ENCODE measurements around the gene ADCY1. TPM values are rescaled to one million over a fixed set of nuclear protein-coding genes. Genes with fewer than 3 reads are reported as not detected.
A peak's percentile ranks its signal among the peaks of the same experiment; 100 is the strongest.
"Not testable (repeated sequence)": the region's sequence is repeated elsewhere in the genome, so short reads cannot be mapped to it uniquely, and the experiment has no call there.

ADCY1 gene
- total RNA-seq, 2 donors from 2014 or later, result 5.7 to 7.4 TPM

DNA sequence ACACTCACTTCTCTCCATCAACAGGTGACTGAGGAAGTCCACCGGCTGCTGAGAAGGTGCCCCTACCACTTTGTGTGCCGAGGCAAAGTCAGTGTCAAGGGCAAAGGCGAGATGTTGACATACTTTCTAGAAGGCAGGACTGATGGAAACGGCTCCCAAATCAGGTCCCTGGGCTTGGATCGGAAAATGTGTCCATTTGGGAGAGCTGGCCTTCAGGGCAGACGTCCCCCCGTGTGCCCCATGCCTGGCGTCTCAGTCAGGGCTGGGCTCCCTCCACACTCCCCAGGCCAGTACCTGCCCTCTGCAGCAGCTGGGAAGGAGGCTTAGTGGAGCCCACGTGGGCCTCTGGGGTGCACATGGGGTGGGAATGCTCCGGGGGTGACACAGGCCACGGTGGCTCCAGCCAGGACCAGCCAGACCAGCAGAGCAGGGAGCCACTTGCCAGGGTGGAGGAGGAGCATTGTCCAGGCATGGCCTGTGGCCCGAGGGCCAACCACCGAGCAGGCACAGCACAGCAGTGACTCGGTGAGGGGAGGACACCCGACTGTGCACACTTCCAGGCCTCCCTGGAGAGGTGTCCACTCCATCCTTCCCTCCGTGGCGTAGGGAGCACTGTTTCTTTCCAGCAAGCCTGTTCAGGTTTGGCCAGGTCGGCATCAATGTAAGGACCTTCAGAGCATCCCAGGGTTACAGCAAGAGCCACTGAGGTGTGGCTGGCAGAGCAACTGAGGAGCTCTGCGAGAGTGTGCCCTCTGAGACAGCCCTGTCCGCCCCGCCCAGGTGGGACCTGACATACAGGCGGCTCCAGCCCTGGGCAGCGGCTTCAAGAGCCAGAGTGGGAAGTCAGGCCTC, 139.7 kb downstream of the ADCY1 start:
- no peak for DNase-seq
- intact Hi-C loops (cut with DNase I), result no loop called here
- ATAC-seq, result no peak

DNA sequence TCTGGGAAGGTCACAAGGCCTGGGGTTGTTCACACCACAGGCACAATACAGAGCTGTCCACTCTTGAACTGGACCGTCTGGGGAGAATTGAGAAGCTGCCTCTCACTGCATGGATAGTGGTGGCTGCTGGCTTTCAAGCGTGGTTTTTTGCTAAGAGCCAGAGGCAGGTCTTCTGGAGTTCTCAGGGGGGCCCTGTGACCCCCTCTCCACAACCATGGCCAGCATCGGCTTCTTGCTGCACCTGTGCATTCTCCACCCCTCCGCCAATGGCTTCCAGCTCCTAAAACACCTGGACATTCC, 140.3 kb downstream of the ADCY1 start:
- ATAC-seq (no peak), DNase-seq (no peak)
- intact Hi-C loops (cut with DNase I), result no loop called here

GRCh38 chr7:45715471-45716352, 141.5 kb downstream of the ADCY1 start:
- DNase-seq (no peak), ATAC-seq (no peak)

GRCh38 chr7:45716380-45717203, 142.4 kb downstream of the ADCY1 start:
- intact Hi-C loops (cut with DNase I), result no loop called here
- ATAC-seq (peak; percentile 71 to 79), DNase-seq (peak; percentile 65)

More at GRCh38 chr7:45715471-45716352, 141.5 kb downstream of the ADCY1 start:
- intact Hi-C loops (cut with DNase I), result no loop called here

DNA sequence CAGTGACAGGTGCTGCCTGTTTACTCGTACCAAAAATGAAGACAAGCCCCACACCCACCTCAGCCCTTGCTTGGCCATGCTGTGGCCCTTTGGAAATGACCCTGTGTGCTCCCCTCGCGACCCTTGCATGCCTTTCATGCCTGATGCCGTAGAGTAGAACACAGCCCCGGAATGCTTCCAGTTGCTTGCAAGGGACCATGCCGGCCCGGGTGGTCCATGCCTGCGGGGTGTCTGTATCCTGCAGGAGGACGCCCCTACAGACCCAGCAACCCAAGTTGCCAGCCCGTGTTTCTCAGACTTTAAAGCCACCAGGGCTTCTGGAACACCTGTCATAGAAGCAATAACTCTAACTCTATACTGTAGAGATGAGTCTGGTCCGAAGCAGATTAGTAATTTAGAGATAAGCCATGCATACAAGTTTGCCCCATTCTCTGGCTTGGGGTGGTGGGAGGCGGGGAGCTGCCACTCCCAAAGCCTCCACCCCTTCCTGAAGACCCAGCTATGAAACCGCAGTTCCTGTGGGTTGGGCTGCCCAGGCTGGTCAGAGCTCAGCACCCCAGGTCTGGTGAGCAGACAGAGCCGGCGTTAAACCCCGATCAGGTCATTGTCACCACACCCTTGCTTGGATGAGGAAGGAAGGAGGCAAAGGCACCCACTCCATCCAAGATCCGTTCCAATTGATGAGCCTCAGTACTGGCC, 143.5 kb downstream of the ADCY1 start:
- intact Hi-C loops (cut with DNase I), result no loop called here
- ATAC-seq, result no peak
- DNase-seq, result no peak

DNA sequence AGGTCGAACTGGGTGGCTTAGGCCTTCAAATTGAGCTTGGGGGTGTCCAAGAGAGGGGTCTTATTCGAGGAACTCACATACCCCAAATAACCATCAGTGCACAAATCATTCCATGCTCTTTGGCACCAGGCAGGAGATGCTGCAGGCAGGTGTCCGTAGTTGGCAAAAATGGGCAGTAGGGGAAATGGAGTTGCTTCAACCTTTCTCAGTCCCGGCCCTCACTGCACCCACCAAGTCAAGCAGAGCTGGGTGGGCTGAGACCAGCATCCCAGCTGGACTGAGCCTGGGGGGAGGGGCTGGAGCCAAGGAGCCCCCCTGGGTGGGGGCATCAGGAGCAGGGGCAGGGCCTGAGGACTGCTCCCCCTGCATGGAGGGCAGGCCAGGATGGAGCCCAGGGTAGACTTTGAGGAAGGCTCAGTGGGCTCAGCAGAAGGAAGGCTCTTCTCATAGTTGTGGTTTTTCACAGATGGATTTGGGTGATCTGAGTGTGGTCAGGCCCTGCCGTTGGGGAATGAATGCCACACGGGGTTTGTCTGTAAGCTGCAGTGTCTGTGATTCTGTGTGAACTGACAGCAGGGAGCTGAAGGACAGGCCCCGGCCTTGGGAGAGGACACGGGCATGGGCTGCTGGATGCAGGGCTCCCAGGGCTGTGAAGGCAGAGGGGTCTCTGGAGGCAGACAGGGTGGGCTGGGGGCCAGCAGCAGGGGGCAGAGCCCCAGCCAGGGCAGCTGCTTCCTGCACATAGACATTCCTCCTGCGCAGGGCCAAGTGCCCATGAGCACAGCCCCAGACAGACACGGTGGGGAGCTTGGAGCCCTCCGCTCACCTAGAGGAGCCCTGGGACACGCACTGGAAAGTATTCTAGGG, 144.5 kb downstream of the ADCY1 start:
- ATAC-seq, result no peak
- intact Hi-C loops (cut with DNase I), result no loop called here
- no peak for DNase-seq

DNA sequence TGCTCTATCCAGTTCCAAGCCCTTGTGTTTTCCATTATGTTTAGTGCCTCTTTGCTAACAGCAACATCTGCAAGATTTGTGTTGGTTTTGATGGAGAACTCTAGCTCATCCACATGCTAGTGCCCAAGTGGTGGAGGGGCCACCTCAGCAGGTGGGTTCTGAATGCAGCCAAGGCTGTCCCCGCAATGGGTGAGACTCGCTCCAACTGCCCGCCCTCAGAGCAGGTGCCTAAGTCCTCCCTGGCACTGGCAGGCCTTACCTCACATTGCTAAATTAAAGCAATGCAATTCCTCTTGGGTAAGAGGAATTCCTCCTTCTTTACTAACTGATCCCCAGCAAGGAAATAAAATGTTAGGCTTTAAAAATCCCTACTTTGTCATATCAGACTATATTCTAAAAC, 146.8 kb downstream of the ADCY1 start:
- intact Hi-C loops (cut with DNase I), result no loop called here
- DNase-seq (no peak), ATAC-seq (no peak)

DNA sequence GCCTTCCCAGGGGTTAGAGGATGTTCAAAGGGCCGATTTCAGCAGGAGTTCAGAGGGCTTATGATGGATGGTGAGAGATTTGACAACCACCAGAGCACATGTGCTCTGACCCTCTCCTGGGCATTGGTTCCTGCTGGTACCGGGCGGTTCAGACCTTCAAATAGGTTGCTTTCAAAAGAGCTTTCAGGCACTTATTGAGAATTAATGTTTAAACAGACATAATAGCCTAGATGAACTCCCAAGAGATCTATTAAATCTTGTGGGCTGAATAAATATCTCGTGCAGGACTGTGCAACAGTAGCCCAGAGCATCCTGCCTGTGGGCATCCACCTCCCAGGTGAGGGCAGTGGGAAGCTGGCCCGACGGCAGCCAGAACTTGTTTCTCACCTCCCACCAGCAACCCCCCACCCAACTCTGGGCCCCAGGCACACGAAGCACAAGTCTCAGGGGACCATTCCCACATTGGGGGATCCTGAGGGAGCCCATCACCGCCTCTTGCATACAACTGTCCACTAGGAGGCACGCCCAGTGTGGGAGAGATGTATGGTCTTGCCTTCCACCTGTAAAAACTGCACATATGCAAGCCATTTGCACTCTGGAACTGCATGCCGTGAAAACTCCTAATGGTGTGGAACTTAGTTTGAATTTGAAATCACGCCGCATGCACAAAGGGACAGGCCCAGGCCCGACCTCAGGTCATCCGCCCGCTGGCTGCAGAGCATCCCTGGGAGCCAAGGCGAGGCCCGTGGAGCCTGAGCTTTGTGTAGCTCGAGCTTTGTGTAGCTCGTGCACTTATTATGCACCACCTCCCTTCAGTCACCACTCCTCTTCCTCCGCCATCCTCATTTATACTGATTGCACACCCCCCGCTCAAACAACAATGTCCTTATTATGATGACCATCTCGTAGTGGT, 147.8 kb downstream of the ADCY1 start:
- ATAC-seq (no peak), DNase-seq (no peak)
- intact Hi-C loops (cut with DNase I), result no loop called here

DNA sequence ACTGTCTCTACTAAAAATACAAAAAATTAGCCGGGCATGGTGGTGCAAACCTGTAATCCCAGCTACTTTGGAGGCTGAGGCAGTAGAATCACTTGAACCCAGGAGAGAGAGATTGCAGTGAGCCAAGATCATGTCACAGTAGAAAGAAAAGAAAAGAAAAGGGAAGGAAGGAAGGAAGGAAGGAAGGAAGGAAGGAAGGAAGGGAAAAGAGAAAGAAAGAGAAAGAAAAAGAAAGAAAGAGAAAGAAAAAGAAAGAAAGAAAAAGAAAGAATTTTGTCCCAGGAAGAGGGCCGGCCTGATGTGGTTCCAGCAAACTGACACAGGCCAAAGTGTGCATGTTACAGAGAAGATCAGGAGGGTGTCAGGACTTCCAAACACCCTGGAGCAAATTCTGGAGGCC, 151.1 kb downstream of the ADCY1 start:
- ATAC-seq; DNase-seq; intact Hi-C loops (cut with DNase I): not testable (repeated sequence)

DNA sequence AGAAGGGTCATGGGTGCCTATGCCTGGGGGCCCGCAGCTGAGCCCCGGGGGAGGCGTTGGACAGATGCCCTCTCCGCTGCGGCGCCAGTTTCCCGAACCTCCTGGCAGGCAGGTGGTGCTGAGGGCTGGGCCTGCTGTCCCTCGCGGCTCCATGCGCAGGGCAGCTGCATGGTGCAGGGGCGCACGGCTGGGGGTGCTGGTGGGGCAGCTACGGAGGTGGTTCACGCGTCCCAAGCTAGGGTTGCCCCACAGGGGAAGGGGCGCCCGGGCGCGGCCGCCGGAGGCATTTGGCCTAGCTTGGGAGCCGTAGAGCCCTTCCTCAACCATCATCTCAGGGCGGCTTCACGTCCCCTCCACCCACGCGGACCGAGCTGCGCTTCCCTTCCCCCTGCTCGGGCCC, 152.7 kb downstream of the ADCY1 start:
- DNase-seq (no peak), ATAC-seq (peak in 1 of 2 donors; percentile 12)
- intact Hi-C loops (cut with DNase I), result no loop called here

DNA sequence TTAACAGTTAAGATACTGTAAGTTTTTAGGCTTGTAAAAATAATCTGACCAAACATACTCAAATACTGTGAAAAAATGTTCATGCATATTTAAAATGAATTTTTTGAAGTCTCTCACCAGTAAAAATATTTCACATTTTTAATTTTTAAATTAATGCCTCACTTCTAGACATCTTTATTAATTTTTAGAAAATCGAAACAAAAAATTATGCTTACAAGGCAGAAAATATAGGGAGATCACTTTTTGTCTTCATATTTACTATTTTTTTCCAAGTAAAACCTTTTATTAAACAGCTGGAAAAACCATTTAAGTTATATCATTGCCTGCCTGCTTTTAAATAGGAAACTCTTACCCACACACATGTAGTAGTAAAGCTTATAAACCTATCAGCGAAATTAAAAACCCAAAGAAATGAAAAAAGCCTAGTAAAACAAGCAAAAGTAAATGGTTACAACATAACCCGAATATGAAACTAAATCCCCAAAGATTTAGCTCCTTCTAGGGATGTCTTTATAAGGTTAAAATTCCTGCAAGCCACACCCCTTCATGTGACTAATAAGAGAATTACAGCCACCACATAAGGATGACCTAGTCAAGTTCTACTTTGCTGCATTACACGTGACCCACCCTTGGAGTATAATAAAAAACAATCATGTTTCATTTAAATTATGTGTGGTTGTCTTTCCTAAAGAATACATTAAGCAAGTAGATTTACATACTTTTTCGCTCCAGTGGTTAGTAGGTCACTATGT, 157.7 kb downstream of the ADCY1 start:
- ATAC-seq; intact Hi-C loops (cut with DNase I); DNase-seq: not testable (repeated sequence)

DNA sequence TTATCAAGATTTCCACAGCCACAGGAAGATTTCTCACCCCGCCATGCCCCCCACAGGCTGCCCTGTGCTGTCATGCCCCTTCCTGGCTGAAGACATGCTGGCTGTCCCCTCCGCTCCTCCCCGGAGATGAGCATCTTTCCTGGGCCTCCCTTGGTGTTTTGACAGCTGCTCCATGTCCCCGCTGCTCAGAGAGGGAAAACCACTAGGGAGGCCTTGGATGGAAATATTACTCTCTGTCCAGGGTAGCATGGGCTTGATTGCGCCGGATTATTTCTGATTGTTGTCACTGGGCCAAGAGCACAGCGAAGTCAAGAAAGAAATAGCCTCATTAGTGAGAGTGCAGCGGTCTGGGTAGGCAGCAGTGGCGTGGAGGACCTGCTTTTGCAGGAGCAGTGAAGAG, 164.8 kb downstream of the ADCY1 start:
- DNase-seq; intact Hi-C loops (cut with DNase I): not testable (repeated sequence)
- peak; percentile 53 to 63 for ATAC-seq

GRCh38 chr7:45740573-45740972, 166.4 kb downstream of the ADCY1 start:
- DNase-seq, ATAC-seq: not testable (repeated sequence)

GRCh38 chr7:45748976-45749375, 174.8 kb downstream of the ADCY1 start:
- intact Hi-C loops (cut with DNase I); ATAC-seq; DNase-seq: not testable (repeated sequence)

More at GRCh38 chr7:45740573-45740972, 166.4 kb downstream of the ADCY1 start:
- intact Hi-C loops (cut with DNase I), result not testable (repeated sequence)

GRCh38 chr7:45751352-45751751, 177.2 kb downstream of the ADCY1 start:
- intact Hi-C loops (cut with DNase I); ATAC-seq; DNase-seq: not testable (repeated sequence)

DNA sequence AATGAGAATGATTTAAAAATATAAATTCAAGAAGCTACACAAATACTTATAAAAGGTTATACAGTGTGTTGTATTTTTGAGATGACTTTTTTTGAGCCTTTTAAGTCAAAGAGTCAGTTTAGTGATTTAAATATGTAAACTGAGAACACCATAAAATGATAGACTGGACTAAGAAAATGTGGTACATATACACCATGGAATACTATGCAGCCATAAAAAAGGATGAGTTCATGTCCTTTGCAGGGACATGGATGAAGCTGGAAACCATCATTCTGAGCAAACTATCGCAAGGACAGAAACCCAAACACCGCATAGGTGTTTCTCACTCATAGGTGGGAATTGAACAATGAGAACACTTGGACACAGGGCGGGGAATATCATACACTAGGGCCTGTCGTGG, 182.2 kb downstream of the ADCY1 start:
- intact Hi-C loops (cut with DNase I); ATAC-seq; DNase-seq: not testable (repeated sequence)

Measured in left cardiac atrium (tissue), 4 donors.